GM06990 (cell line): ENCODE data around the gene CXXC5.

Source experiments
- DNase-seq: peaks from one replicate; pipeline ENCODE4 v3.0.0-alpha.2; 2011; ENCODE audit not compliant: insufficient read length; ENCODE audit errors: extremely low read depth
- H3K27me3 ChIP-seq: replicated peaks from 2 replicates; pipeline ENCODE4 v1.6.0; 2011; ENCODE audit warnings: low read length; ENCODE audit not compliant: control insufficient read depth, insufficient read depth
- H3K36me3 ChIP-seq: 2 replicates; pipeline ENCODE4 v1.5.1; 2011; ENCODE audit warnings: low read length; ENCODE audit not compliant: control insufficient read depth, insufficient read depth
- H3K4me3 ChIP-seq: replicated peaks from 2 replicates; pipeline ENCODE4 v1.5.1; 2011; ENCODE audit warnings: low read depth, mild to moderate bottlenecking, control low read depth, low read length
- CTCF ChIP-seq: IDR thresholded peaks from 2 replicates; pipeline ENCODE4 v1.5.1; 2011; ENCODE audit warnings: low read length, control low read depth, mild to moderate bottlenecking, inconsistent platforms; ENCODE audit not compliant: insufficient read depth, poor library complexity, severe bottlenecking

CXXC5 gene

GRCh38 chr5:139680368-139681111, 32.4 kb downstream of the CXXC5 start:
- Histone ChIP-seq H3K4me3 (no peak overlapping the region), H3K27me3 (no peaks in the 10 kb centered on the region), H3K36me3 (peaks cover 22% of the 10 kb centered on the region)
- DNase-seq, result no peak
- no peak for TF ChIP-seq CTCF

GRCh38 chr5:139681112-139681458, 32.9 kb downstream of the CXXC5 start:
- H3K4me3 ChIP-seq, result no peak overlapping the region
- TF ChIP-seq CTCF, result no peak
- H3K36me3 ChIP-seq, result peaks cover 22% of the 10 kb centered on the region
- no peak for DNase-seq
- no peaks in the 10 kb centered on the region for H3K27me3 ChIP-seq

- no peak overlapping the region for H3K4me3 ChIP-seq
- H3K36me3 ChIP-seq, result peaks cover 22% of the 10 kb centered on the region
Observed at GRCh38 chr5:139681466-139681865, 33.3 kb downstream of the CXXC5 start.

GRCh38 chr5:139682016-139682975, 34.1 kb downstream of the CXXC5 start:
- Histone ChIP-seq H3K36me3 (peaks cover 20% of the 10 kb centered on the region), H3K27me3 (no peaks in the 10 kb centered on the region), H3K4me3 (no peak overlapping the region)
- no peak for TF ChIP-seq CTCF
- DNase-seq, result no peak

More at GRCh38 chr5:139681466-139681865, 33.3 kb downstream of the CXXC5 start:
- no peaks in the 10 kb centered on the region for H3K27me3 ChIP-seq
- no peak for DNase-seq
- no peak for TF ChIP-seq CTCF

GRCh38 chr5:139683295-139684271, 35.4 kb downstream of the CXXC5 start:
- no peak for TF ChIP-seq CTCF
- H3K36me3 ChIP-seq, result peaks cover 20% of the 10 kb centered on the region
- H3K4me3 ChIP-seq, result no peak overlapping the region
- H3K27me3 ChIP-seq, result no peaks in the 10 kb centered on the region
- no peak for DNase-seq
